HG02852 (cell line): Measurements from ENCODE around the gene DLGAP4.

ENCODE experiments used
- ATAC-seq: cut with Tn5 transposase; IDR thresholded peaks from one replicate; pipeline ENCODE4 v1.9.1; 2021; ENCODE audit warnings: mild to moderate bottlenecking, moderate library complexity; ENCODE audit not compliant: unreplicated experiment

Gene DLGAP4

GRCh38 chr20:36273414-36274180 is 32.5 kb upstream of the DLGAP4 start:
- no peak for ATAC-seq

DNA sequence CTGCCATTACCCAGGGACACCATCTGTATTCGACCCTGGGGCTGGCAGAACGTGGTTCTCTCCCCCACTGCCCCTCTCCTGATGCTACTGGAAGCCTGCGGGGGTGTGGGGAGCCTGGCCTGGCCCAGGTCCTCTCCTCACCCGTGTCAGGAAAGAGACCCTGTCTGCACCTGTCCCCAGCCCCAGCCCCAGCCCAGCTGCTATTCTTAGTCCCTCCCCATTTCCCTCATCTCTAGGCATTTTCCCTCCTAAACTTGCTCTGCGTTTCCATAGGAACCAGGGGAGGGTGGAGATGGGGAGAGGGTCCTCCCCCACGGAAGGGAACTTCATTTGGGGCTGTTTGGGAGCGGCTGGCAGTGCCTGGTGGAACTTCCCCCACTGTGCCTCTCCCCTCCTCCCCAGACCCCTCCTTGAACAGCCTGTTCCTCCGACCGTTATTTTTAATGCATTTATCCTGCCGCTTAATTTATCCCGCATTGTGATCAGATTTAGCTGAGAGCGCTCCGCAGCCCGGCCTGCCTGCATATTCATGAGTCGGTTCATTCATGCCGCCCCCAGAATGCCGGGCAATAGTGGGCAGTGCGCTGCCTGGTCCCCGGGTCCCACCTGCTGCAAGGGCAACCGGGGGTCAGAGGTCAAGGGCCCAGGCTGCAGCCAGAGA is 31.8 kb upstream of the DLGAP4 start:
- no peak for ATAC-seq

DNA sequence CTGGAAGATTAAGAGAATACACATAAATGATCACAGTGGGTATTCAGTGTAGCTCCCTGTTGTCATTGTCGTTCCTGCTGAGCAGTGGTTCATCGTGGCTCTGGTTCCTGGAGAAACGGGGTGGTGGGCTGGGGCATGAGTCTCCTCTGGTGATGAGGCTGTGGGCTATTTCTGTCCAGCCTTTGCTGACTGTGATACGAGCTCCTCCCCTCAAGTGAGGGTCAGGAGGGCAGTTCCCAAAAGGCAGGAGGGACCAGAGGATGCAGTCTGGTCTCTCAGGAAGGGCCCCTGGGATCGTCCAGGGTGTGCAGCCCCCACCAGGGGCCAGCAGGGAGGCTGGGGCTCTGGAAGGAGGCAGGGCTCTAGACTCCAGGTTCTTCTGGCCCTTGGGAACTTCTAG is 31.1 kb upstream of the DLGAP4 start:
- ATAC-seq: no peak

DNA sequence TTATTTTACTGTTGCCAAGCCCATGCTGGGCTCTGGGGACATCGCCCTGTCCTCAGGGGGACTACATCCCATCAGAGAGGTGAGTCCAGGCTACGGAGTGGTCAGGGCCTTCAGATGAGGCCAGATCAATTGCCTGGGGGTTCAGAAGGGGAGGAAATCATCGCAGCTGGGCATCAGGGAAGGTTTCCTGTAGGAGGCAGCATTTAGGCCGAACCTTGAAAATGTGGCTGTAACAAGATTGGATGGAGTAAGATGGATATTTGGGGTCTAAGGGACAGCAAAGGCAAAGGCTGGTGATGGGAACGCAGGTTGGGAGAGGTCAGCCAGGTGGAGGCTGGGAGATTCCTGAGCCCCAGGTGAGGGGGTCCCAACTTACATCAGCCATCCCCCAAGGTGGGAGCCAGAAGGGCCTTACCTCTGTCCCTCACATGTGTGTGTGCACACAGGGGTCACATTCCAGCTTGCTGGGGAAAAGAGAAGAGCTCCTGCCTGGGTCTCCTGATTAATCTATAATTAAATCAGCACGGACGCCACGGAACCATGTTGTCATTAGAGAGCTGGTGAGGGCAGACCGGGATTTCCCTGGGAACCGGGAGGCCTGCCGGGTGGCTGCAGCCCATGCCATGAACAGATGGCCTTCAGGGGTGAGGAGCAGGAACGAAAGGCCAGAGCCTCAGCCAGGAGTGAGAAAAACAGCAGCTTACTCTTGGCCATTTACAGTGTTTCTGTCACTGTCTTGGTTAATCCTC is 30.5 kb upstream of the DLGAP4 start:
- ATAC-seq: no peak

- ATAC-seq: no peak
Observed at GRCh38 chr20:36277546-36277945, 28.6 kb upstream of the DLGAP4 start.

- ATAC-seq: no peak
Observed at GRCh38 chr20:36279362-36279761, 26.8 kb upstream of the DLGAP4 start.

DNA sequence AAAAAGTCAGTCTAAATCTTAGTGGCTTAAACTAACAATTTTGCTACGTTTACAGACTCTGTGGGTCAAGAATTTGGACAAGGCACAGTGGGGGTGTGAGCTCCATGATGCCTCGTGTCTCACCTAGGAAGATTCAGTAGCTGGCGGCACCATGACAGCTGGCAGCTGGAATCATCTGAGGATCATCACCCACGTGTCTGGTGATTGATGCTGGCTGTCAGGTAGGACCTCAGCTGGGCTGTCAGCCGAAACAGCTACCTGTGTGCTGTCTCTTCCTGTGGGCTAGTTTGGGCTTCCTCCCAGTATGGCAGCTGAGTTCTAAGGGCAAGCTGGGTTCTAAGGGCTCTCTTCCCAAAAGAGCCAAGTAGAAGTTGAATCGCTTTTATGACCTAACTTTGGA is 26.4 kb upstream of the DLGAP4 start:
- ATAC-seq: no peak

DNA sequence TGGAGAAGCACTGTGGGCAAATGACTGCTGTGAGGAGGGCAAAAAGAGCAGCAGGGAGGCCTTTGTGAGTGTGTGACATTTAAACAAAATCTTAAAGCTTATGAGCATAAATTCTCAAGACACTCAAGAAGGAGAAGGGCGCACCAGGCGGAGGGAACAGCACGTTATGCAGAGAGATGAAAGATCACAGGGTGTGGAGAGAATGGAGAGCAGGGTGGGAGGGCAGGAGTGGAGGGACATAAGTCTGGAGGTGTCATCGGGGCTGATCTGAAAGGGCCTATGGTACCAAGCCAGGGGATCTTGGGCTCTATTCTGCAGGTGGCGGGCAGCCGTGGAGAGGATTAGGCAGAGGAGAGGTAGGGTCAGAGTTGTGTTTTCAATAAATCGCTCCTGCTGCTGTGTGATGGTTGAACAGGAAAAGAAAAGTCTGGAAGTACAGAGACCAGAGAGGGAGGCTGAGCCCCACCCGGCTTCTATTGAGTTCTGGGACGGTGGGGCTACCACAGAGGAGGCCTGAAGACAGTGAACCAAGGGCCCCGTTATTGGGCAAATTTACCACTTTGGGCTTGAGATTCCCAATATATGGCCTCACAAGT is 24.3 kb upstream of the DLGAP4 start:
- no peak for ATAC-seq

DNA sequence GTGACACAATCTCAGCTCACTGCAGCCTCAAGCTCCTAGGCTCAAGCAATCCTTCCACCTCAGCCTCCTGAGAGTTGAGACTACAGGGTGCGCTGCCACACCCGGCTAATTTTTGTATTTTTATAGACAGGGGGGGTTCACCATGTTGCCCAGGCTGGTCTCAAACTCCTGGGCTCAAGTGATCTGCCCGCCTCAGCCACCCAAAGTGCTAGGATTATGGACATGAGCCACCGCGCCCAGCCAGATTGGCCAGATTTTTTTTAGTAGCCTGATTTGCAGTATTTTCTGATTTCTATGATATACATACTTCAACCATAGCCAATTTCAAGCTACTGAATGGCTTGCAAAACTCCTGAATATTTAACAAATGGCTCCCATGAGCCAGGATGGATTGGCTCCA is 21.4 kb upstream of the DLGAP4 start:
- ATAC-seq: no peak

GRCh38 chr20:36285746-36286447 is 20.2 kb upstream of the DLGAP4 start:
- ATAC-seq: no peak

GRCh38 chr20:36297656-36298055 is 8.5 kb upstream of the DLGAP4 start:
- no peak for ATAC-seq

GRCh38 chr20:36298061-36298460 is 8.1 kb upstream of the DLGAP4 start:
- ATAC-seq: no peak

DNA sequence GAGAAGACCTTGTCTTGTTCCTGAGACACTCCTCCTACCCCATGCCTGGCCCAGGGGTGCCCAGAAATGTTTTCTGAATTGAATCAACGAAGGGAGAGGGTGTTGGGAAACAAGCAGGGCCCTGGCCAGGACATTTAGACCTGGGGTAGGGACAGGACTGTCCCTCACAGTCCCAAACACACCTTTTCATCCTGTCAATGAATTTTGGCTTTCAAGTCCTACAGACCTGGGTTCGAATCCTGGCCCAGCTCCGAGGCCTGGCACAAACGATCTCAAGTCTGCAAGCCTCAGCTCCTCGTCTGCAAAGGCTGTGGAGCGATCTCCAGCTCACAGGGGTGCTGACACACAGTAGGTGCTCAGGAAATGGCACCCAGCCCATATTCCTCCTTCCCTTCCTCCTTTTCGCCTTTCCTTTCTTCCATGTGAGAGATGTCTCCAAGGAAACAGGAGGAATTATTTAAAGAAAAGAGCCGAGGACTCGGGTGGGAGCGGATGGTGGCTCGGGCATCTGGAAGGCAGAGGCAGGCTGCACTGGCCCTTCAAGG is 7.3 kb upstream of the DLGAP4 start:
- ATAC-seq: no peak

DNA sequence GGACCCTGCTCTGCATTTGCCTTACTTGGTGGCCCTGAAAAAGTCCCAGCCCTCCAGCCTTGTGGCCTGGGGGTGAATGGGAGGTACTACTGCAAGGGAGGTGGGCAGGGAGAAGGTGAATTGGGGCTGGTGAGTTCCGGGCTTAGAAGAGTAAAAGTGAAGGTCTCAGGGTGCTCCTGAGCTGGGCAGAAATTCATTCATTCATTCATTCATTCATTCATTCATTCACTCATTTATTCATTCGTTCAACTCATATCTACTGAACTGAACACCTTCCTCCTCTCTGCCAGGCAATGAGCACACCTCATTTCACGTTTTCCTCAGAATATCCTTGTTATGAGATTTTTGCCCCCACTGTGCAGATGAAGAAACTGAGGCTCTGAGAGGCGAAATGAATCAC is 6.7 kb upstream of the DLGAP4 start:
- ATAC-seq: no peak

DNA sequence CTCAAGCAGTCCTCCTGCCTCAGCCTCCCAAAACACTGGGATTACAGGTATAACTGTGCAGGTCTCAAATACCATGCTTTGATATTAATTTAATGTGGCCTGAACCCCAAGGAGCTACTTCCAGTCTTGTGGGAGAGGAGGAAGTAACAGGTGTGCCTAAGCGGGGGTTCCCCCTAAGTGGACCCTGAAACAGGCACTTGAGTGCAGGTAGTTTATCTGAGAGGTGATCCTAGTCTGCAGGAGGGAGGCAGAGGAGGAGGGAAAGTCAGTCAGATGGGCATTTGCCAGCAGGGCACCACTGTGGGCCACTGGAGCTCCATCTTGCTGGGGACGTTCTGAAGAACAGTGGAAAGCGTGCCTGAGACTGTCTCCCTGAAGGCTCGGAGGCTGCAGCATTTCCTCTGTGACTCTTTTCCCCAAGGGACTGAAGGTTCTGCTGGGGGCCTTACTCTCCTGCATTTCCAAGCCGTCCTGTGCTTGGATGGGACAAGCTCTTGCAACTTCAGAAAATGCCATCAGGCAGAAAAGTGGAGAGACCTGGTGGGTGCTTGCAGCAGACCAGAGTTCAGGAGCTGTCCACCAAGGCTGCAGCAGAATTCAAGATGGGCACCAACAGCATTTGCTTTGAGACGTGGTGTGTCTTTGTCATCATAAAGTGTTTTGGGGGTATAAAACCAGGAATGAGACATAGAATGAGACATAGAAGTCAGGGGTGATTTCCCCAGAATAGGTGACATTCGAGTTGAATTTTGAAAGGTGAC is 4.6 kb upstream of the DLGAP4 start:
- no peak for ATAC-seq

- no peak for ATAC-seq
Observed at GRCh38 chr20:36303020-36303595, 3.0 kb upstream of the DLGAP4 start.

- no peak for ATAC-seq
Observed at GRCh38 chr20:36303831-36304230, 2.3 kb upstream of the DLGAP4 start.

GRCh38 chr20:36304786-36305495 is 1.2 kb upstream of the DLGAP4 start:
- ATAC-seq: no peak
